Ramos (cell line): ENCODE results near the gene IL19.

Experiments used
- in situ Hi-C: fragments of 300-500 bp; cut with MboI; formaldehyde crosslinking; loops from one replicate; pipeline ENCODE4 v1.14.3; 2022; ENCODE audit warnings: low sequenced_read_pairs; ENCODE audit not compliant: unreplicated experiment

IL19 gene, protein sequence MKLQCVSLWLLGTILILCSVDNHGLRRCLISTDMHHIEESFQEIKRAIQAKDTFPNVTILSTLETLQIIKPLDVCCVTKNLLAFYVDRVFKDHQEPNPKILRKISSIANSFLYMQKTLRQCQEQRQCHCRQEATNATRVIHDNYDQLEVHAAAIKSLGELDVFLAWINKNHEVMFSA

DNA sequence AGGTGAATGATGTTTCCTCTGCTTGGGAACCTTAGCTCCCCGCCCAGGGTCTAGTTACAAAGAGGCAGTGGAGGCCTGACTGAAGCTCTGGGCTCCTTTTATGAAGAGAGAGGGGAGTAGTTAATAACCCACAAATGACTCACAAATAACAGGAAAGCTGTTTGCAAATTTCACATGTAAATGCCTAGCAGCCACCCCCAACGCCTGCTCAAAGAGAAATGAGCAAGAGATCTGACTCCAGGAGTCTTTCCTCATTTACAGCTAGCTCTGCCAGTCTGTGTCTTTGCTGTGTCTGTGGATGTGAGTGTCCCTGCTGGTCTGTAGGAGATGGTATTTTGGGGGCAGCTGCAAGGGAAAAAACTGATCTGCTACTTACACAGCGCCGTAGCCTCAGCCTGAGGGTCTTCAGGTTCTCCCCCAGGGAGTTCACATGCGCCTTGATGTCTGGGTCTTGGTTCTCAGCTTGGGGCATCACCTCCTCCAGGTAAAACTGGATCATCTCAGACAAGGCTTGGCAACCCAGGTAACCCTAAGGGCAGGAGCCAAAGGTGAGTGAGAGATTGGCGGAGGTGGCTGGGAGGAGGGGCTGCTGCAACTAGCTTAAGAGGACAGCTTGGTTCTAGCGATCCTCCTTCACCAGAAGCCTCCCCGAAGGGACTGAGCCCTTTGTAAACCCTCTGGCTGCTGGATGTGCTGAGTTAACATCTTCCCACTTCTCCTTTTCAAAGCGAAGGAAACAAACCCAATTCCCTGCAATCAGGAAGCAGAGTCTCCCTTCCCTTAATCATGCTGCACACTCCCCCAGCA, at the start of gene IL19:
IL19 (plus strand) TSS at position 243 of the 807 bp plus-strand sequence. CDS start 65,890 bp downstream, outside the sequence.
- in situ Hi-C loops: no loop called here

DNA sequence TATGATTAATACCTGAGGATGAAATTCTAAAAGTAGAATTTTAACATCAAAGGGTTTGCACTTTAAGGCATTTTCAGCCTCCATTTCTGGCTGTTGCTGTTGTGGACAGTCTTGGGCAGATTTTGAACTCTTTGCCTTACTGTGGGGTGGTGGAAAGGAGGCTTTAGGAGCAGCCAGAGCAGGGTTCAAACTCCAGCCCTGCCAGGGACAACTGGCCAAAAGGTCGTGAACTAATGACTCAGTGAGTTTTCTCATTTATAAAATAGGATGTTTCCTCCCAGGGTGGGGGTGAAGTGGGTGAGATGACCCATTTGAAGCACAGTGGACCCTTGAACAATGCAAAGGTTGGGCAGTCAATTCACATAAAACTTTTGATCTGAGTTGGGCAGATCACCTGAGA, 49.1 kb upstream of the IL19 start:
- in situ Hi-C loops: no loop called here

DNA sequence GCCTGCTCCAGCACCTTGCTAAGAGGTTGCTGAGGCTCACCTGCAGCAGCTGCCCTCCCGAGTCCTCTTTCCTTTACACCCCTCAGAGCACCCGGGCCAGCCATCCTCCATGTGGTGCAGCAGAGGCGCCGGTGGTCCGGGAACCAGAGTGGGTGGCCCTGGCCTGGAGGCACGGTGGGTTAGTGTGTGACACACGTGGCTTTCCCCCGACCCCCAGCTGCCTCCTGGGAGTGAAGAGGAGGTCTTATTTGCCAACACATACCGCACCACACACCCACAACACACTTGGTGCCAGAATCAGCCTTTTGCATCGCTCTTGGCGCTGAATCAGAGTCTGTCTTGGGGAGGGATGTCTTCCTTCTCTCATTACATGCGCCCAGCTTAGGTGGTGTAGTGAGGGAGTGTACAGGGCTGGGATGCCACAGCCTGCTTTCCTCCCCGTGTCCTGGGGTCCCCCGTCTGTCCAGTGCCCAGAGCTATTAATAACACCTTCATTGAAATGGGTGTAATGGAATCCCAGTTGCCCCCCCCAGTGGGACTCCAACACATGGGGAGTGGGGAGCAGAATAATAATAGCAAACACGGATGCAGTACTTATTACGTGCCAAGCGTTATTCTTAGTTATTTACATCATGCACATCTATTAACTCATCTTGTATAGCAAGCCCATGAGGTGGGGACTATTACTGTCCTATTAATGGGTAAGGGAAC, 47.7 kb upstream of the IL19 start:
- in situ Hi-C loops: no loop called here

DNA sequence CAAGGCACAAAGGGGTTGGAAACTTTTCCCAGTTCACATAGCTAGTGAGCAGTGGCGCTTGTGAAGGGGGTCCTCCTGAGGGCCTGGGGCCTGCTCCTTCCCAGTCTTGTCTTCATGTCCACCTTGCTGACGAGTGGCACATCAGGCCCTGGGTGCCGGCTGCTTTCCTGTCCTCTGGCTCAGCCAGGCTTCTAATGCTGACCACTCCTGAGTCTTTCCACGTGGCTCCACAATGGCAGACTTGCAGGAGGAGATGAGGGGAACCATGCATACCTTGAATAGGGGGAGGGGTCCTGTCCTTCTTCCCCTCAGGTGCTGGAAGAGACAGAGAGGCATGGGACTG, 47.1 kb upstream of the IL19 start:
- in situ Hi-C loops: no loop called here

DNA sequence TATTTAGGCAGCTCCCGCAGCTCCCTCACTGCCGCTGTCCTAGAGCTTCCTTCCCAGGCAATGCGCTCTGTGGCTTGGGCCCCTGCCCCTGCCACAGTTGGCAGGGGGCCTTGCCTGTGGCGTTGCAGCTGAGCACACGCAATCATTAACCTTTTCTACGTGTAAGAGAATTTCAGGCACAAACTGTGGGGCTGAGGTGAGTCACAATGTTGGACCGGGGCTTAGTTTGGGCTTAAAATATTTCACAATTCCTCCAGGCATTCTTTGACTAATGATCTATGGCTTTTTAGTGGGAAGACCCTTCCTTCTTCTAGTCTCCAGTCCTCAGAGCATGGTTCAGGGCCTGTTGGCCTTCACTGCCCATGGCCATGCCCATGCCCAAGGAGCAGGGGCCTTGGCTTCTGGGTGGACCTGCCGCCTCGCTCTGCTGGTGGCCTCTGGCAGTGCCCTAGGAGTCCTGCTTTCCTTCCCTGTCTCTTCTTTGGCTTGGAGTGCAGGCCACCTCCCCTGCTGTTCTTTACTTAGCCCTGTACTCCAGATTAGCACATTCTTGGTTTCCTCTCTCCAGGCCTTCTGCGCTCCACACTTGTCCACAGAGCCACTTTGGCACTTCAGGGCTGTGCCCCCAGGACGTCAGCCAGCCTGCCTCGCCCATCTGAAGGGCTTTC, 46.6 kb upstream of the IL19 start:
- in situ Hi-C loops: no loop called here

DNA sequence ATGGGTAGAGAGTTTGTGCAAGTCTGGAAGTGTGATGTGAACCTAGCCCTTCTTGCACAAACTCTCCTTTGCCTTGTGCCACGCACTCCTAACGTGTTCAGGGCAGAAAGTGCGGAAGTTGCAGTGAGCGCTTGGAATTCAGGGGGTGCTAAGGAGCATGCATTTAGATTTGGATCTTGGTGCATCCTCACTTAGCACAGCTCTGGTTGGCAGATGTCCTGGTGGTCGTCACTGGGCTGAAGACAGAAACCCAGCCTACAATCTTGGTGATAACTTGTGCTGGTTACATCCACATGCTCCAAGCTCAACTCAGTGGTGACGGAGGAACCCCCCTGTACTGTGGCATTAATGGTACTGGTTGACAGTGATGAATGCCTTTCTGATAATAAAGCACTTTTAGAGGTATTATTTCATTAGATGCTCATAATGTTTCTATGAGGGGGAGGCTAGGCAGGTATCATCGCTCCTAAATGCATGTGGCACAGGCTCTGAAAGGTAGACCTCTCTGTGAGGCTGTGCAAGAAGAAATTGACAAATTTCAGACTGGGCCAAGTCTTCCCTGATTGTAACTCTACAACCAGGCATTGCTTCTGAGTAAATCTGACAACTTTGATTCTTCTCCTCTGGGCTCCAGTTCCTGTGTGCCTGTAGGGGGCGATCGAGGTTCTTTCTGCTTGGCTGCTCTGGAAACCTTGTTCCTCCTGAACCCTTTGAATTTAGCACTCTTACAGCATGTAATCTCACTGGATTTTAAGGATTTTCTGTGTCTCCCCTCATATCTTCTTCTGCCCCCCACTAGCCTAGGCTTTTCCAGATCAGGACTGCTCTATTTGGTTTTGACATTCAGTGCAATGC, 45.2 kb upstream of the IL19 start:
- in situ Hi-C loops: loop anchor here (5.0 kb wide), 1 partner anchor 187 kb away; no protein-coding TSS in a partner anchor

DNA sequence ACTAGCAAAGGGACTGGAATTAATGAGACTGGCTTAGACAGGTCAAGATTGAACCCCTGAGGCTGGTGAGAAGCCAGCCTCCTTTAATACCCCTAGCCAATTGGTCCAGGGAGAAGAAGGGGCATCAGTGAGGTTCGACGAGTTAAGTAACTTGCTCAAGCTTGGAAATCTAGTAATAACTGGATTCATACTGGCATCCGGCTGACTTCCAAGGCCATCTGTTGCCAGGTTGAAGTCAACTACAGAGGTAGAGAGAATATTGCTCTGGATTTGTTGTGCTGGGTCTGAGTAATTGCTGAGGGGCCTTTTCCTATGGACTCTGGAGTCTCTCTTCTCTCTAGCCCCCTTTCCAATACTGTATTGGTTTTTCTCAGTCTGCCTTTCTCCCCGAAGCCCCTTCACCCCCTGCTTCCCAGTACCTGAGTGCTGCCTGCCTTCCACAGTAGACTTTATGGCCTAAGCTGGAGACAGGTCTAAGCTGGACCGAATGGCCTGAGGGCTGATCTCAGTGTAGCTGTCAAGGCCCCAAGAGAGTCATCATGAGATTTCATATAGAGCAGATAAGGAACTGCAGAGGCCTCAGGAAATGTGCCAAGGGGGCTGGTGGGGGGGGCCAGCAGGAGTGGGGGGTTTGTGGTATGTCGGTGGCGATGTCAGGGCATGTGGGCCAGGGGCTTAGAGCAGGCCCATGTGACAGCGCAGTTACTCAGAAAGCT, 42.4 kb upstream of the IL19 start:
- in situ Hi-C loops: loop anchor here (5.0 kb wide), 1 partner anchor 184 kb away; no protein-coding TSS in a partner anchor

DNA sequence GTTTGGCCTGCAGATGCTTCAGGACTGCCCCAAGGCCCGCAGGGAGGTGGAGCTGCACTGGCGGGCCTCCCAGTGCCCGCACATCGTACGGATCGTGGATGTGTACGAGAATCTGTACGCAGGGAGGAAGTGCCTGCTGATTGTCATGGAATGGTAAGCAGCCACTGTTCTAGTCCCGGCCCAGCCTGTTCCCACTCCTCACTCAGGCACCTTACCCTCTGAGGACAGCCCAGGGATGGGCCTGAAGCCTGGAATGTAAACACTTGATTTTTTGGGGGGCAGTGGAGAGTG, 41.9 kb upstream of the IL19 start:
- in situ Hi-C loops: loop anchor here (5.0 kb wide), 1 partner anchor 184 kb away; no protein-coding TSS in a partner anchor

DNA sequence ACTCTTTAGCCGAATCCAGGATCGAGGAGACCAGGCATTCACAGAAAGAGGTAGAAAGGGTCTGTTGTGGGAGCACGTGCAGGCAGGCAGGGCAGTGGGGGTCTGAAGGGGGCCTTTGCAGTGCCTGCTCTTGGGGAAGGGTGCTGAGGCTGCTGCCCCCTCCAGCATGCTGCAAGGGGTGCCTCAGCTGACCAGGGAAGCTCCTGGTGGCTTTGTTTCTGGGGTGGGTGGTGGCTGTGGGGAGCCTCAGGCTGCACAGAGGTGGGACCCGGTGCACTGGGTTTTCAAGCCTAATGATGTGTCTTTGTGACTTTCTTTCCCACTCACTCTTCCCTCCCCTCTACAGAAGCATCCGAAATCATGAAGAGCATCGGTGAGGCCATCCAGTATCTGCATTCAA, 41.5 kb upstream of the IL19 start:
- in situ Hi-C loops: loop anchor here (5.0 kb wide), 1 partner anchor 183 kb away; no protein-coding TSS in a partner anchor

DNA sequence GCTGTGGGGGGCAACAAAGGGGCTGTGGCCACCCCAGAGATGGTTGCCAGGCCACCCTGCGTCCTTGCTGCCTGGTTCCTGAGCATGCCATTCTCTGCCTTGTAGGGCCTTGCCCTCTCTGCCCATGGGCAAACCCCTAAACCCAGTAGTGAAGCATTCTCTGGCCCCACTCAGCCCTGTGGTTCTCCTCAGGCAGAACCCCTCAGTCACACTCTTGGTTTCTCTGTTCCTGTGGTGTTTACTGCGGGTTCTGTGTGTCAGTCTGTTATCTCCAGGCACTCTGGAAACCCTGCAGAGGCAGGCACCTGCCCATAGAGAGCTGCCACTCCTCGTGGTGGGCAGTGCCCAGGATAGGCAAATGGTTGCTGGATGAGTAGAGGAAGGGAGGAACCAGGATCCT, 41.1 kb upstream of the IL19 start:
- in situ Hi-C loops: loop anchor here (5.0 kb wide), 1 partner anchor 183 kb away; no protein-coding TSS in a partner anchor

DNA sequence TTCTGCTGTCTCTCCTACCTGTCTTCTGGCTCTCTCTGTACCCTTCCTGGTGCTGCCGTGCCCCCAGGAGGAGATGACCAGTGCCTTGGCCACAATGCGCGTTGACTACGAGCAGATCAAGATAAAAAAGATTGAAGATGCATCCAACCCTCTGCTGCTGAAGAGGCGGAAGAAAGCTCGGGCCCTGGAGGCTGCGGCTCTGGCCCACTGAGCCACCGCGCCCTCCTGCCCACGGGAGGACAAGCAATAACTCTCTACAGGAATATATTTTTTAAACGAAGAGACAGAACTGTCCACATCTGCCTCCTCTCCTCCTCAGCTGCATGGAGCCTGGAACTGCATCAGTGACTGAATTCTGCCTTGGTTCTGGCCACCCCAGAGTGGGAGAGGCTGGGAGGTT, 38.1 kb upstream of the IL19 start:
- in situ Hi-C loops: no loop called here

DNA sequence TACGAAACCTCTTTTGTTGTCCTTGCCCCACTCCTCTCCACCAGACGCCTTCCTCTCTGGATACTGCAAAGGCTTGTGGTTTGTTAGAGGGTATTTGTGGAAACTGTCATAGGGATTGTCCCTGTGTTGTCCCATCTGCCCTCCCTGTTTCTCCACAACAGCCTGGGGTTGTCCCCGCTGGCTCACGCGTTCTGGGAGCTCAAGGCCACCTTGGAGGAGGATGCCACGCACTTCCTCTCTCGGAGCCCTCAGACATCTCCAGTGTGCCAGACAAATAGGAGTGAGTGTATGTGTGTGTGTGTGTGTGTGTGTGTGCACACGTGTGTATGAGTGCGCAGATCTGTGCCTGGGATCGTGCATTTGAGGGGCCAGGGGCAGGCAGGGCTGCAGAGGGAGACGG, 37.6 kb upstream of the IL19 start:
- in situ Hi-C loops: no loop called here

DNA sequence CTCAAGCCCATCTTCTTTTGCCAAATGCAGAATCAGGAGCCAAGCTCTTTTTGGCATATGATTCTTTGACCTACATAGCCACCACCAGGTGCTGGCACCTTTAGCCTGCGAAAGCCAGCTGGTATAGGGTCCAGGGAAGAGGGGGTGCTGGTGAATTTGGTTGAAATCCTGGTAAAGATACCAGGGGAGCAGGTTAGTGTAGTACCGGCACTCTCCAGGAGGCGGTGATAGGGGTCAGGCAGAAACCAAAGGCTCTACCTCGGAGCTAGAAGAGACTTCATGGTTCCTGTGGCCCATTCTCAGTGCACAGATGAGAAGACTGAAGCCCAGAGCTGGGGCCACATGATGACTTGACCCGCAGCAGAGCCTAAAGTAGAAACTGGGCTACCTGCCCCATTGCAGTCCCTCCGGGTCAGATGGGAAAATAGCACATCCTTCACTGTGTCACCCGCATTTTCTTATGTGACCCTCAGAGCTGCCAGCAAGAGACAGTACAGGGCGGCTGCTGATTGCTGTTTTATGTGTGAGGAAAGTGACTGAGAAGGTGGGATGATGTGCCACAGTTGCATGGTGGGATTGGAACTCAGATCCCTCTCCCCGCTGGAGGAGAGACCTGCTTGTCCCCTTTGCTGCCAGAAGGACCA, 36.0 kb upstream of the IL19 start:
- in situ Hi-C loops: loop anchor here (5.0 kb wide), 1 partner anchor 78 kb away; no protein-coding TSS in a partner anchor

DNA sequence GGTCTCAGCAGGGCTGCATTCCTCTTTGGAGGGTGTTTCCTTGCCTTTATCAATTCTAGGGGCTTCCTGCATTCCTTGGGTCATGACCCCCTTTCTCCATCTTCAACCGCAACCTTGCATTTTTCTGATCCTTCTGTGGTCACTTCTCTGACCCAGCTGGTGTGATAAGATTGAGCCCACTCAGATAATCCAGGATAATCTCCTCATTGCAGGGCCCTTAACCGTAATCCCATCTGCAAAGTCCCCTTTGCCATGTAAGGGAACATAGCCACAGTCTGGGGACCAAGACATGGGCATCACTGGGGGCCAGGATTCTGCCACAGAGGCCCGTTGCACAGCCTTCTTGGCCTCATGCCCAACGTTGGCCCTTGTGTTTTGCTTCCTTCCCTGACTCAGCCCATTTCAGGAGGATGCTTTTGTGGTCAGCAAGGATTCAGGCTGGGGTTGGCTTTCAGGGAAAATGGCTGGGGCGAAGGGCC, 35.0 kb upstream of the IL19 start:
- in situ Hi-C loops: loop anchor here (5.0 kb wide), 1 partner anchor 77 kb away; no protein-coding TSS in a partner anchor

DNA sequence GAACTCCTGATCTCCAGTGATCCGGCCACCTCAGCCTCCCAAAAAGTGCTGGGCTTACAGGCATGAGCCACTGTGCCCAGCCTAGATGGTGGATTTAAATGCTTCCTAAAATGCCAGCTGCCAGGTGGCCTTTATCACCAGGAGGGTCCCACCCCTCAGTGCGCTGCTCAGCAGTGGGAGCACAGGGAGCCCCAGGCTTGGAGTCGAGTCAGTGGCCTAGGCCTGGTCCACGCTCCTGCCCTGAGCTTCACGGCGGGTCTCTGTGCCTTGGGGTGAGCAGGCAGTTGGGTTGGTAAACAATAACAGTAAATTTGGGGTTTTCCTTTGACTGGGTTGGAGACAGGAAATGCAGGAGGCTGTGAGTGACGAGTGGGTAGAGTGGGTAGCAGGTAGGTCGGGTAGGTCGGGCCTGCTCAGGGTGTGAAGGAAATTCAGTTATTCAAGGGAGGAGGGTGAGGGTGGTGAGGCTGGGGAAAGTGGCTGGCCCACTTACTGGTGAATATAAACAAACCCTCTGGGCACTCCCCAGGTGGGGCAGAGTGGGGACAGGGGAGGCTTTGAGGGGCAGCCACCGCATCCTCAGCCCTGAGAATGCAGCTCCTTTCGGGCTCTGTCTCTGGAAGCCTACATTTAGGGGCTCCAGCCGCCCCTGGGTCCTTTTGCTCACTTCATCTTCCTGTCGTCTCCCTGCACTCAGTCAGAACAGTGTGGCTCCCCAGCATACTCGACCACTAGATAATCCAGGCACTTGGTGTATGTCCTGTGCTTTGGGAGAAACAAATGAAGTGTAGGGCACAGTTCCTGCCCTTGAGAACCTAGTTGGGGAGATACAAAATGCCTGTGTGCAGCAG, 33.5 kb upstream of the IL19 start:
- in situ Hi-C loops: loop anchor here (5.0 kb wide), 1 partner anchor 75 kb away; no protein-coding TSS in a partner anchor

DNA sequence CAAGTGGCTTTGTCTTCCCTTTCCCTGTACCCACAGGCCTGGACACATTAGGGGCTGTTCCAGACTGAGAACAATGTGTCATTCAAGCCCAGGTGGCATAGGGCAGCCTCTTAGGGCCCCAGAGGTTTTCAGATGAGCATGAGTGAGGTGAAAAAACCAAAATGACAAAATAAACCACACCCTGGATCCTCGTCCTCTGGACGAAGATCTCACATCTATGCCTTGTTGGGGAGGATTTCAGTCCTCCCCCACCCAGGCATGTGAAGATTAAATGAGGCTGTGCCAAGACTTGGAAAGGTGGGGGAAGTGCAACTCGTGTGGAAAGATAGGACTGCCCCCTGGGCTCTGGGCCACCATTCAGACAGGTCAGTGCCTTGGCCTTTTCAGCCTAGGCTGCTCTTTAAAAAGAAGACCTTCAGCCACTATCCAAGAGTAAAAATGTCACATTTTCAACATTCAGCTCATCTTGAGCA, 32.8 kb upstream of the IL19 start:
- in situ Hi-C loops: loop anchor here (5.0 kb wide), 1 partner anchor 75 kb away; no protein-coding TSS in a partner anchor
